Endothelial cell (in vitro differentiated cells): ENCODE measurements around the gene EEF1A2. TPM values are rescaled to one million over a fixed set of nuclear protein-coding genes. Genes with fewer than 3 reads are reported as not detected.

Experiments
- DNase-seq: peaks from one replicate; pipeline ENCODE4 v3.0.0; 2021; ENCODE audit warnings: low spot score
- H3K27ac Mint-ChIP-seq: one replicate; pipeline ENCODE4 v1.8.0; 2021; ENCODE audit warnings: mixed read lengths, inconsistent platforms; ENCODE audit not compliant: unreplicated experiment
- H3K27me3 Mint-ChIP-seq: one replicate; pipeline ENCODE4 v1.8.0; 2021; ENCODE audit warnings: mild to moderate bottlenecking, moderate library complexity, mixed read lengths, inconsistent platforms; ENCODE audit not compliant: unreplicated experiment
- H3K36me3 Mint-ChIP-seq: one replicate; pipeline ENCODE4 v1.8.0; 2021; ENCODE audit warnings: mild to moderate bottlenecking, low read depth, mixed read lengths, inconsistent platforms; ENCODE audit not compliant: unreplicated experiment
- H3K4me1 Mint-ChIP-seq: one replicate; pipeline ENCODE4 v1.8.0; 2021; ENCODE audit warnings: mild to moderate bottlenecking, mixed read lengths, inconsistent platforms; ENCODE audit not compliant: unreplicated experiment
- H3K4me3 Mint-ChIP-seq: one replicate; pipeline ENCODE4 v1.8.0; 2021; ENCODE audit warnings: mild to moderate bottlenecking, mixed read lengths, inconsistent platforms; ENCODE audit not compliant: unreplicated experiment
- H3K9me3 Mint-ChIP-seq: one replicate; pipeline ENCODE4 v1.8.0; 2021; ENCODE audit warnings: mixed read lengths, inconsistent platforms; ENCODE audit not compliant: unreplicated experiment
- long read RNA-seq: library from polyadenylated mRNA; unstranded; transcript quantifications from one replicate; pipeline ENCODE4 v2.0.0, GENCODE V29; 2020; ENCODE audit not compliant: unreplicated experiment
- total RNA-seq: library from RNA; stranded (reverse); fragmentation: NEBNext Ultra II Directional; extraction: Animal tissue kit (Norgen Biotek cat#: 25700); gene quantifications from one replicate; pipeline ENCODE4 v1.2.1, GENCODE V29; 2021; ENCODE audit not compliant: unreplicated experiment
- TF ChIP-seq, protein P1 (sequence below): fragments of 200-600 bp; sonication (generic); IDR thresholded peaks from one replicate; pipeline ENCODE4 v1.5.0; 2021; ENCODE audit warnings: antibody characterized with exemption; ENCODE audit not compliant: unreplicated experiment

The EEF1A2 gene
- 0.31 TPM for total RNA-seq
- long read RNA-seq = 0 reads

DNA sequence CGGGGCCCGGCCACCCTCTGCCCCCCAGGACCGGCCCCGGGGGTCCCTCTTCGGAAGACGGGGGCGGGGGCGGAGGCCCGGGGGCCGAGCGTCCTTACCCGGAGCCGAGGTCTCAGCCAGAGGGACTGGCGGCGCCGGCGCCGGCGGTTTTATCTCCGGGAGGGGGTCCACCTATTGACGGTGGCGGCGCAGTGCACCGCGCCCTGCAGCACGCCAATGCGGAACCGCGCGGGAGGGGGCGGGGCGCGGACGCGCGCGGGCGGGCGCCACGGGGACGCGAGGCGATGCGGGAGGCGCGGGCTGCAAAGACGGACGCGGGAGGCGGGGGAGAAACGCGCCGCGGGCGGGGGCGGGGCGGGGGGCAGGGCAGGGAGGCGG lies at the start of gene EEF1A2:
Gene EEF1A2, minus strand, starts transcription at position 124 of the 378 bp plus-strand sequence. CDS start 1,320 bp downstream, outside the sequence.
- peaks cover under 1% of the 10 kb centered on the region for H3K9me3 Mint-ChIP-seq
- H3K4me1 Mint-ChIP-seq = peaks cover 2% of the 10 kb centered on the region
- DNase-seq = no peak
- no peaks in the 10 kb centered on the region for H3K36me3 Mint-ChIP-seq
- peaks cover 7% of the 10 kb centered on the region for H3K27me3 Mint-ChIP-seq
- TF ChIP-seq, protein P1, sequence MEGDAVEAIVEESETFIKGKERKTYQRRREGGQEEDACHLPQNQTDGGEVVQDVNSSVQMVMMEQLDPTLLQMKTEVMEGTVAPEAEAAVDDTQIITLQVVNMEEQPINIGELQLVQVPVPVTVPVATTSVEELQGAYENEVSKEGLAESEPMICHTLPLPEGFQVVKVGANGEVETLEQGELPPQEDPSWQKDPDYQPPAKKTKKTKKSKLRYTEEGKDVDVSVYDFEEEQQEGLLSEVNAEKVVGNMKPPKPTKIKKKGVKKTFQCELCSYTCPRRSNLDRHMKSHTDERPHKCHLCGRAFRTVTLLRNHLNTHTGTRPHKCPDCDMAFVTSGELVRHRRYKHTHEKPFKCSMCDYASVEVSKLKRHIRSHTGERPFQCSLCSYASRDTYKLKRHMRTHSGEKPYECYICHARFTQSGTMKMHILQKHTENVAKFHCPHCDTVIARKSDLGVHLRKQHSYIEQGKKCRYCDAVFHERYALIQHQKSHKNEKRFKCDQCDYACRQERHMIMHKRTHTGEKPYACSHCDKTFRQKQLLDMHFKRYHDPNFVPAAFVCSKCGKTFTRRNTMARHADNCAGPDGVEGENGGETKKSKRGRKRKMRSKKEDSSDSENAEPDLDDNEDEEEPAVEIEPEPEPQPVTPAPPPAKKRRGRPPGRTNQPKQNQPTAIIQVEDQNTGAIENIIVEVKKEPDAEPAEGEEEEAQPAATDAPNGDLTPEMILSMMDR = no peak
- H3K4me3 Mint-ChIP-seq = no peak within 1 kb of the TSS
- H3K27ac Mint-ChIP-seq = no peak within 1 kb of the TSS

DNA sequence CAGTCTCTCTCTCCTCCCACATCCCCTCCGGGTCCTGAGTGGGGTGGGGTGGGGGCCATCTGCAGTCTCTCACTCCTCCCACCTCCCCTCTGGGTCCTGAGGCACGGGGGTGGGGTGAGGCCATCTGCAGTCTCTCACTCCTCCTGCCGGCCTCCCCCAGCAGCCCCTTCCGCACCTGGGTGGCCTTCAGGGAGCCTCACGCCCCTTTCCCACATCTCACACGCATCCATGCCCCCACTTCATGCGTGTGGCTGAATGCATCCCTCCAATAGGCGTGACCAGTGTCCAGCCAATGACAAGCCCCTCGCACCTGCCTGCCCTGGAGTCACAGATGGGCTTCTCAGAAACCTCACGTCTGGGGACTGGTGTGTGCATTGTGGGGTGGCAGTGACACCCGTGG lies 49.7 kb upstream of the EEF1A2 start:
- Mint-ChIP-seq H3K36me3 (peaks cover 4% of the 10 kb centered on the region), H3K27me3 (peaks cover 6% of the 10 kb centered on the region), H3K4me3 (no peak overlapping the region), H3K27ac (no peak overlapping the region), H3K9me3 (no peaks in the 10 kb centered on the region), H3K4me1 (no peaks in the 10 kb centered on the region)
- no peak for DNase-seq
- TF ChIP-seq, protein P1 = no peak

DNA sequence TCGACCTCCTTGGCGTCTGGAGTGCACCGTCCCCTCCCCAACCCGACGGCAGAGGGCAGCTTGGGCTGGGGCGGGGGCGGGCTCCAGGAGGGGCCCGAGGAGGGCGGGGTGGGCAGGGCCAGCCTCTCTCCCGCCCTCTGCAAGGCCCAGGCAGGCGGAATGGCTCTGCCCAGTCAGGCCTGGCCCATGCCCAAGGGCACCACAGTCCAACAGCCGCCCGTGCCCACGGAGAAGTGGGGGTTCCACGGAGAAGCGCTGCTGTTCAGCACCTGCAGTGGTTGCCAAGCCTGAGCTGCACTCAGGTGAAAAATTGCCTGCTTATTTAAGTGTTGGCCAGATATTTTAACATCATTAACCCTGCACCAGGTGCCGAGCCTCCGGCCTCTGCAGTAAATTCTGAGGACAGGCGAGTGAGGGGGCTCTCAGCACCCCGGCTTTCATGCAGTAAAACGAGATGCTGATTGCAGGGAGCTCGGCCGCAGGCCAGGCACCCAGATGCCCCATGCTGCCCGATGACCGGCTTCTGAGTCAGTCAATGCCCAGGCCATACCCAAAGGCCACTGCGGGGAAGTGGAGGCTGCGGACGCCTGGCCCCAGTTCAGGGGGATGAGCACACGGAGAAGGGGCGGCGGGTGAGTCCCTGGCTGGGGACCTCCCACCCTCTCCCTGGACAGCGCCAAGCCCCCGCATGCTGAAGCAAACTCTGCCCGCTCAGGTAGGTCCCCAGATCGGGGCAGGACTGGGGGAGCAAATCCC lies 49.0 kb upstream of the EEF1A2 start, which contains the start of gene SRMS:
Gene SRMS, minus strand, starts transcription at position 25 of the 756 bp plus-strand sequence. CDS start 286 bp downstream, outside the sequence.
- no peak within 1 kb of the TSS for H3K4me3 Mint-ChIP-seq
- peaks cover 6% of the 10 kb centered on the region for H3K27me3 Mint-ChIP-seq
- TF ChIP-seq, protein P1 = no peak
- H3K9me3 Mint-ChIP-seq = no peaks in the 10 kb centered on the region
- no peak for DNase-seq
- no peaks in the 10 kb centered on the region for H3K4me1 Mint-ChIP-seq
- H3K36me3 Mint-ChIP-seq = peaks cover 5% of the 10 kb centered on the region
- H3K27ac Mint-ChIP-seq = no peak within 1 kb of the TSS

DNA sequence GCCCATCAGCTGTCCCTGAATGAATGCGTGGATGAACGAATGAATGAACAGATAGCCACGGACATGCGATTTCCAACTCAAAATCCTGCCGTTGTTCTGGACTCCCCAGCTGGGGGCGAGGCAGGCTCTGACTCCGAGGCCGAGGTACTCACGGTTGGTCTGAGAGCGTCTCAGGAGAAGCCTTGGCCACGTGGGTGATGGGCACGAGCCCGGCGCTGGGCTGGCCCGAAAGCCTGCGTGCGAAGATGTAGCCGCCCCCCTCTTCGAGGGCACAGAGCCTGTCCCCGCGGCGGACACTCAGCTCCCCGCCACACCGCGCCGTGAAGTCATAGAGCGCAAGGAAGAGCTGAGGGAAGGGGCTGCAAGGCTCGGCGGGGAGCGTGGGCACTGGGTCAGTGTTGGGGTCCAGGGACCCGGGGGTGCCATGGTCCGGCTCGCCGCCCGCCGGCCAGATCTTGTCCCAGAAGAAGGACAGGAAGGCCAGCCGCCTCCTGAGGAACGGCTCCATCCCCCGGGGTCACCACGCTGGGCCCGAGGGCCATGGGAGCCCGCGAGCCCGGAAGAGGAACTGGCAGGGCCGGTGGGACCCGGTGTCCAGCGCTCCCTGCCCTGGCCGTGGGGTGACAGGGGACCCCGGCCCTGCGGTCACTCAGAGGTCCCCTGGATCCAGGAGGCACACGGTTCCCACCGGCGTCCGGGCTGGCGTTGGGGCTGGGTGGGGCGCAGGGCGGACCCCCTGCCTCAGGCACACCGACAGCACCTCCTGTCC lies 48.3 kb upstream of the EEF1A2 start:
- H3K4me3 Mint-ChIP-seq = no peak overlapping the region
- TF ChIP-seq, protein P1 = no peak
- H3K4me1 Mint-ChIP-seq = no peaks in the 10 kb centered on the region
- H3K27me3 Mint-ChIP-seq = peaks cover 6% of the 10 kb centered on the region
- peaks cover 5% of the 10 kb centered on the region for H3K36me3 Mint-ChIP-seq
- H3K27ac Mint-ChIP-seq = no peak overlapping the region
- DNase-seq = no peak
- no peaks in the 10 kb centered on the region for H3K9me3 Mint-ChIP-seq
